CD4-positive, alpha-beta T cell treated with Interleukin-4 for 1 hour (primary cell): Measurements from ENCODE around the gene CENPX.

ENCODE experiments used
- DNase-seq, 2 donors: peaks; one replicate each; pipeline ENCODE4 v3.0.0-alpha.2; 2020 to 2022

Gene CENPX

DNA sequence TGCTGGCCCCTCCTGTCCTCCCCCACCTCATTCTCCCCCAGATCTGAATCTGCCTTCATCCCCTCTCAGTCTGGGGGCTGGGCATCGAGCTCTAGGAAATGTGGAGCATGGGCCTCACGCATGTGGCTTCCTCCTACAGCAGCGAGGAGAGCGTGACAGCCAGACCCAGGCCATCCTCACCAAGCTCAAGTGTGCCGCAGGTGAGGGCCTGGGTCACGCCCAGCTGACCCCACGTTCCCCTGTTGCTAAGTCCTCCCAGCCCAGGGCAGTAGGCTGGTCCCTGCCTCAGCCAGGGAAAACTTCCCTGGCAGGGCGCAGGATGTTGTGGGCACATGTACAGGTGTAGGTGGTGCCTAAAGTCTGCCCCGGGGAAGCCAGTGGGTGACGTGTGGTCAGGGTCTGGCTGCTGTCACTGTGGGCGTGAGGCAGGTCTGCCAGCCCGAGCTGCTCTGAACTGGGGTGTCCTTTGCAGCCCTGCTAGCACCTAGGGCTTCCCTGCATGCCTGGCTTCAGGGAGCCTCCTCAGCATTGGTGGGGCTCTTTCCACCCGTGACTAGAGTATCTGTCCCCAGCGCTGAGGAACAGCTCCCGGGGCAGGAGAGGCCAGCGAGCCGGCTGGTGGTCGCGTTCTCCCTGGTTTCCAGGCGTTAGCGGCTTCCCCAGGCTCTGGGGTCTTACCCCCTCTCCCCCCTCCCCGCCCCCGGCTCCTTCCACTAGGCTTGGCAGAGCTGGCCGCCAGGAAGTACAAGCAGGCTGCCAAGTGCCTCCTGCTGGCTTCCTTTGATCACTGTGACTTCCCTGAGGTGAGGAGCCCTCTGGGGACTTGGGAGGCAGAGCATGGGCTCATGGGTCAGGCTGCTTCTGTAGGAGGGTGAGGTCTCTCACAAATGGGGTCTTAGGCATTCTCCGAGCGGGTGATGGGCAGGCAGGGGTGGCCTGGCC, 32.6 kb upstream of the CENPX start:
- DNase-seq, result no peak

- DNase-seq, result no peak
Measured at GRCh38 chr17:82054351-82055022, 31.8 kb upstream of the CENPX start.

DNA sequence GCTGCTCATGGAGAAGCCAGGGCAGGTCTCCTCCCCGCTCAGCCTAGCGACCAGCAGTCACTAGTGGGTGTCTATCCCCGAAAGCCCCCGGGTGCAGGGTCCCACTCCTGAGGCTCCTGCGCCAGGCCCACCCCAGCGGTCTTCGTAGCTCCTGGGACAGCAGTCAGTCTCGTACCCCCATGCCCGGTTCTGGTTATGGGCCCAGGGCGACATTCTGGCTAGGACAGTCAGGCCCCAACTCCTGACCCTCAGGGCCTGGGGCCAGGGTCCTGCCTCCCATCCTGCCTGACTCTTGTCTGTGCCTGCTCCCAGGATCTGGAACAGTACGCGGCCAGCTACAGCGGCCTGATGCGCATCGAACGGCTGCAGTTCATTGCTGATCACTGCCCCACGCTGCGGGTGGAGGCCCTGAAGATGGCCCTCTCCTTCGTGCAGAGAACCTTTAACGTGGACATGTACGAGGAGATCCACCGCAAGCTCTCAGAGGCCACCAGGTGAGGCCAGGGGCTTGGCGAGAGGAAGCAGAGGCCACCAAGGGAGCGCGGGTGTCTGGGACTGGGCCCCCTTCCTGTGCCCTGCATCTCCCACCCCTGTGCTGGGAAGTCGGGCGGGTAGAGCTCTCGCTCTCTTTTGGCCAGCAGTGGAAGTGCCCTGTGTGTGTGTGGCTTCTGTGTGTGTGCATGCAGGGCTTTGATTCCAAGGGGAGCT, 31.0 kb upstream of the CENPX start:
- no peak for DNase-seq

DNA sequence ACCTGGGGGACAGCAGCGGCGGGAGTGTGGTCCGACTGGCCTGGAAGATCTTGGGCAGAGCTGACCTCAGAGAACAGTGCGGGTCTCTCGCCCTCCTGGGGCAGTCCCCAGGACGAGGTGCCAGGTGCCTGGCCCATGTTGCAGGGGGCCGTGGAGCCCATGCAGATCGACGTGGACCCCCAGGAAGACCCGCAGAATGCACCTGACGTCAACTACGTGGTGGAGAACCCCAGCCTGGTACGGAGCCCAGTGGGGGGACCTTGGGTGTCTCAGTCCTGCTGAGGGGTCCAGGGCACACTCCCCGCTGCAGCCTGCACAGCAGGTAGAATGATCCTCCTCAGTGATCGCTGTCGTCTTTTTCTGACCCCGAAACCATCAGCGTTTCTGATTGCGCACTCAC, 30.5 kb upstream of the CENPX start:
- DNase-seq, result no peak

- no peak for DNase-seq
Measured at GRCh38 chr17:82052638-82053059, 30.0 kb upstream of the CENPX start.

GRCh38 chr17:82051776-82052637, 29.3 kb upstream of the CENPX start, which contains the start of the genes GPS1 and RFNG:
GPS1 (plus strand) TSS chr17:82051898; CDS start chr17:82051932, 34 bp downstream.
RFNG (minus strand) TSS chr17:82051811; CDS start chr17:82051766, 45 bp downstream.
- DNase-seq, result peak; percentile 66 to 75

GRCh38 chr17:82050761-82051641, 28.3 kb upstream of the CENPX start:
- no peak for DNase-seq

- no peak for DNase-seq
Measured at GRCh38 chr17:82050152-82050760, 27.6 kb upstream of the CENPX start.

DNA sequence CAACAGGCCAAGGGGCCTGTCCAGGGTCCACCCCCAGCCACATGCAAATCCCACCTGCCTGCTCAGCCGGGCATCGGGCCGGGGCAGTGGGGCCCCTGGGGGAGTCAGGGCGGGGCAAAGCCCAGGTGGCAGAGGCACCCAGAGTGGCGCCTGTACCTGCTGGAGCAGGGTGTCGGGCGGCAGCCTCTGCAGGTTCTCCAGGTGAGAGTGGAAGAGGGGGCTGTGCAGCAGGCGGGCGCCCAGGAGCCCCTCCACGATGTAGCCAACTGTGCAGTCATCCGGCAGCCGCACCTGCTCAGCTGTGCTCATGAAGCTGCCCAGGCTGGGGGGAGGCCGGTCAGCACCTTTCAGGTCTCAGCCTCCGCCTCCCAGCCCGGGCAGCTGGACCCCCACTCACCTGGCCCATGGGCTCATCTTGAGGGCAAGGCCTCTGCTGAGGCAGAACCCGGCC, 26.9 kb upstream of the CENPX start:
- DNase-seq, result no peak

DNA sequence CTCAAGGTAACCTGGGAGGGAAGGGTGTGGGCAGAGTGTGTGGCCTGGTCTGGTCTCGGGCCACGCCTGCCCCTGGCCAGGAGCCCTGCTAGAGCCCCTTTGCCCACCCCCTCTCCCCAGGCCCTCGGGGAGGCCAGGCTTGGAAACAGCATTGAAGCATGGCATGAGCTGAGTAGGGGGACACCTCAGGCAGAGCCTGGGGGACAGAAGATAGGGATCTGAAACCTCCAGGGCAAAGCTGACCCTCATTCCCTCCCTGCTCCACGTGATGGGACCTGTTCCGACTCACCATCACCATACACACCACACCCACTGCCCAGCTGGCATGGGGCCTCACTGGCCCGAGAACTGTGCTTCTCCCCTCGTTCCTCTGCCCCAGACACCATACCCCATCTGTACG, 26.4 kb upstream of the CENPX start:
- DNase-seq, result no peak

GRCh38 chr17:82048571-82048971, 25.9 kb upstream of the CENPX start:
- DNase-seq, result no peak

DNA sequence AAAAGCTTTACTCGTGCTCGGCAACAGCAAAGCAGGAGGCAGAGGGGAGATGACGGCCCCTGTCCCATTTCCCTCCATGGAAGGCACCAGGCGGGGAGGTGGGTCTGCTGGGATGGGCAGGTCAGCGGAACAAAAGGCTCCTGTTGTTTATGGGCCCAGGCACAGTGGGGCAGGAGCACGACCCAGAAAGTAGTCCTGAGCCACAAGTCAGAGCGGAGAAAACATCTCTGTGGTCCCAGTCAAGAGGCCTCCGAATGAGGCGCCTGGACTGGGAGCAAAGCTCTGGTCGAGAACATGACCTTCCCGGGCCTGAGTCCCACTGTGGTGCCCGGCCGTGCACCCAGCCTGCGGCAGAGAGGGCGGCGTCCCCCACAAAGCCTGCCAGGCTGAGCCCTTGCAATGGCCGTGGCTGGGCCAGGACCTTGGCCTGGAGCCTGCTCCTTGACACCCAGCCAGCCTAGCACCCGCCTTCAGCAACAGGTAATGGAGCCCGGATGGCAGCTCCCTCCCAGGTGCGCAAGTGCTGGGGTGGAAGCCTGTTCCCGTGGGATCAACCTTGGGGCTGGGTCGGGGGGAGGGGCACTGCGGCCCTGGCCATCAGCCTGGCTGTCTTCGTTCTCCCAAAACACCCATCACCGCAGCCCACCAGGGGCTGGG, 25.4 kb upstream of the CENPX start:
- no peak for DNase-seq

DNA sequence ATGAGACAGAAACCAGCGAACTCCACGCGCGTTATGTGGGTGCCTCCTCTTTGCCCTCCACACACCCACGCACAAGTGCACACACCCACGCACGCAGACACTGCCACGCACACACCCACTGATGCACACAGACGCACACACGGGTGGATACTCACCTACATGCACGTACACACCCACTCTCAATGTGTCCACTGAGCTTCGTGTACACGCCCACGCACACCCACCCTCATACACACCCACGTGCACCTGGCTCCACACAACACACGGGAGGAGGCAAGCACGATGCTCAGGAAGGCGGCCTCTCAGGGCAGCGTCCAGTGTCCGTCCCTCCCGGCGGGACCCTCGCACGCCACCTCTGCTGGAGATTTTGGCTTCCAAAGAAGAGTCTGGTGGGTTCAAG, 24.7 kb upstream of the CENPX start:
- DNase-seq, result no peak

DNA sequence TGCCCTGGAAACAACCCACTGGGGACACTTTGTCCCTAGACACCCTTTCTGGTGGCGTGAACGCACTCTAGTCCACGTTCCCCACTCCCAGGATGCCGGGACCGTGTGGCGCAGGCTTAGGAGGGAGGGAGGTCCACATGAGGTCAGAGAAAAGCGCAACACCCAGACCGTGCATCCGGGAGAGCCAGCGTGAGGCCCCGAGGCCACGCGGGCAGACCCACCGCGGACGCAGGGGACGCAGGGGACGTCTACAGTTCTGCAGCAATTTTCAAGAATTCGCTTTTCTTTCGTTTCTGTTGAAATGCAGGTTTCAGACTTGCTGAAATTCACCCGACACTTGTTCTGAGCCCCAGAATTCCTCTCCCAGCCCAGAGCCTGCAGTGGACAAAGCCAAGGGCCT, 24.2 kb upstream of the CENPX start:
- no peak for DNase-seq

DNA sequence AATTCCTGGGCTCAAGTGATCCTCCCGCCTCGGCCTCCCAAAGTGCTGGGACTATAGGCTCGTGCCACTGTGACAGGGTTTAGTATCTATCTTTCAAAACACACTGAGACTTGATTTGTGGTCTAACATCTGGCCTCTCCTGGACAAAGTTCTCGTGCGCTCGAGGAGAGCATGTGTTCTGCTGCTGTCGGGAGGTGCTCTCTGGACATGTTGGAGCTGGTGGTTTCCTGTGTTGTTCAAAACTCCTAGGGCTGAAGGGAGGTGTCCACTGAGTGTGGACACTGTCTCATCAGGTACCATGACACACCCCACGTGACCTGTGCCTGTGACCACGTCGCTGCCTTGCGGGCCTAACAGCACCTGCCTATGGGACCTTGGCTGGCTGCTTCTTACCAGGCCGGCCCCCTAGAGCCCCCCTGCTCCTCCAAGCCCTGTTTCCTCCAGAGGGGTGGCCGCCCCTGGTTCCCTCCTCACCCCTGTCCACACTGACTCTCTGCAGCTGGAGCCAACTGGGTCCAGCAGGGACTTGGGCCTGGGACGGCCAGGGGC, 23.3 kb upstream of the CENPX start:
- DNase-seq, result no peak

GRCh38 chr17:82043507-82043906, 20.8 kb upstream of the CENPX start:
- no peak for DNase-seq

DNA sequence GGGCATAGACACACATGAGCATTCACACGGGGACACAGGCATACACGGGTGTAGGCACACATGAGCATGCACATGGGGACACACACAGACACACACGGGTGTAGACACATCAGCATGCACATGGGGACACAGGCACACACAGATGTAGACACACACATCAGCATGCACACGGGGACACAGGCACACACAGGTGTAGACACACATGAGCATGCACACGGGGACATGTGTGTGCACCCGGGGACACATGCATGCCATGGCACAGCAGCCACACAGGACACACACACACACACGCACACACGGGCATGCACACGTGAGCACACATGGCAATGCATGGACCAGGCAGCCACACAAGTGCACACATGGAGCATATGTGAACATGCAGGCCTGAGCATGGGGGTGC, 20.0 kb upstream of the CENPX start:
- DNase-seq, result no peak

- DNase-seq, result no peak
Measured at GRCh38 chr17:82041144-82041814, 18.6 kb upstream of the CENPX start.

DNA sequence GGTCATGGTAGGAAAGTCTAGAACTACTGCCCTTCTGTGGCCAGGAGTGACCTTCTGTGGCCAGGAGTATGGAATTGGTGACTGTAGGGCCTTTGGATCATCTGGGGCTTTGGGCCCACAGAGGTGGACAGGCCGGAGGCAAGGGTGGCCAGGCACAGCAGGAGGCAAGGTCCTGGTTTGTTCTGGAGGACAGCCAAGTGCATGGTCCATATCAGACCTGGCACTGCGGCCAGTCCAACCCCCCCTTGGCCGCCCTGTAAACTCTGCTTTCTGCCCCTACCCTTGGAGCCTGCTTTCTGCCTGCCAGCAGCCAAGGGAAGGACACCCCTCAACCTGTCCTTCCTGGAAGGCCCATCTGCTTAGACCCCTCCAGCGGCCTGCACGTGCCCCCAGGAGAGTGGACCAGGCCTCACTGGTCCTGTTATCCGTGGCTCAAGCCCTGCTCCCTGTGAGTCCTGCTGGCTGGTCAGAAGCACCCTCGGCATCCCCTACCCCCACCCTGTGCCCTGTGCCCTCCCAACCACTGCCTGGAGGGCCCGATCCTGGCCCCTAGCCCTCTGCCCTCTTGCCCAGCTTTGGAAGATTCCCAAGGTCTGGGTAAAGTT, 17.1 kb upstream of the CENPX start:
- DNase-seq, result no peak
